BLaER1 (cell line): ENCODE results near the gene DUOXA1.
"Not testable (repeated sequence)": the region's sequence is repeated elsewhere in the genome, so short reads cannot be mapped to it uniquely, and the experiment has no call there.

ENCODE experiments used
- H3K27ac ChIP-seq: shearing (Covaris generic); formaldehyde crosslinking; 2 replicates; pipeline ENCODE4 v1.8.1; 2022
- H3K27me3 ChIP-seq: shearing (Covaris generic); formaldehyde crosslinking; 2 replicates; pipeline ENCODE4 v1.8.1; 2022
- H3K36me3 ChIP-seq: shearing (Covaris generic); formaldehyde crosslinking; 2 replicates; pipeline ENCODE4 v1.8.1; 2022
- H3K4me1 ChIP-seq: shearing (Covaris generic); formaldehyde crosslinking; 2 replicates; pipeline ENCODE4 v1.8.1; 2022
- H3K4me2 ChIP-seq: shearing (Covaris generic); formaldehyde crosslinking; 2 replicates; pipeline ENCODE4 v1.8.1; 2022
- H3K4me3 ChIP-seq: shearing (Covaris generic); formaldehyde crosslinking; 2 replicates; pipeline ENCODE4 v1.8.1; 2022
- H3K9ac ChIP-seq: shearing (Covaris generic); formaldehyde crosslinking; 2 replicates; pipeline ENCODE4 v1.8.1; 2022
- H3K9me3 ChIP-seq: shearing (Covaris generic); formaldehyde crosslinking; 2 replicates; pipeline ENCODE4 v1.8.1; 2022
- H4K20me1 ChIP-seq: shearing (Covaris generic); formaldehyde crosslinking; 2 replicates; pipeline ENCODE4 v1.8.1; 2022
- Cebpa-rat ChIP-seq: shearing (Covaris generic); IDR thresholded peaks from 2 replicates; pipeline ENCODE4 v1.8.1; 2022

The DUOXA1 gene

DNA sequence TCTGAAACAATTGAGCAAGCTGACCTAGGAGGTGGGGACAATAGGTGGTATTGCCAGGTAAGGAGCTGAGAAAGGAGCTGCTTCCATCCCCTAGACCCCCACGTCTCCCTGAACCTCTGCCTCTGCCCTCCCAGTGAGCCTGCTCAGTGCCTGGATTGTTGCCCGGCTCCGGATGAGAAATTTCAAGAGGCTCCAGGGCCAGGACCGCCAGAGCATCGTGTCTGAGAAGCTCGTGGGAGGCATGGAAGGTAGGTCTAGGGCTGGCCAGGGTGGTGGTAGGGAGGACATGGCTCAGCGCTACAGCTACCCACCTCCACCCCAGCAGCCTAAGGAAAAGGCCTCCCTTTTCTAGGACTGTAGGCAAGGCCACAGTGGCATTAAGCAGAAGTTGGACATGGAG, 13.4 kb upstream of the DUOXA1 start:
- no peaks in the 10 kb centered on the region for H3K27me3 ChIP-seq

DNA sequence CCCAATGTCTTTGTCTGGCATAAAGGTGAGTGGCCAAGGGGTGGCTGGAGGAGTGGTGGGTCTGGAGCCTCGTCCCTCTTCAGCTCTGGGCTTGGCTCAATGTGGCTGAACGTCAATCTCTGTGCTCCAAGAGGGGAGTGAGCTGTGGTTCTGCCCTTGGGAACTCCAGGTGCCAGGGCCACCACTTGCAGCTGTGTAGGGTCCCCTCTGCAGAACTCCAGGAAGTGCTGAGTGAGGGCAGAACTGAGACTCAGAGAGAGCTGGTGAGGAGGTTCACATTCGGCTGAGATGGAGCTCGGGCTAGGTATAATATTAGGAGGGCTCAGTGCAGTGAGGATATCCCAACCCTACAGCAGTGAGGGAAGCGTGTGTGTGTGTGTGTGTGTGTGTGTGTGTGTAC, 11.7 kb upstream of the DUOXA1 start:
- Histone ChIP-seq H3K27me3 (no peaks in the 10 kb centered on the region), H3K9ac (no peak overlapping the region), H4K20me1 (no peaks in the 10 kb centered on the region), H3K4me3 (no peak overlapping the region), H3K36me3 (no peaks in the 10 kb centered on the region), H3K4me2 (peak overlapping the region; percentile 65), H3K4me1 (peaks cover 30% of the 10 kb centered on the region), H3K27ac (peak overlapping the region; percentile 46), H3K9me3 (no peaks in the 10 kb centered on the region)
- no peak for TF ChIP-seq Cebpa-rat

More for the DNA sequence above, 13.4 kb upstream of the DUOXA1 start:
- no peaks in the 10 kb centered on the region for H3K9me3 ChIP-seq
- H3K27ac ChIP-seq: no peak overlapping the region; the same call in 1 of the 2 replicates
- H3K36me3 ChIP-seq: no peaks in the 10 kb centered on the region
- H3K4me1 ChIP-seq: peaks cover 24% of the 10 kb centered on the region
- no peak overlapping the region for H3K9ac ChIP-seq
- H4K20me1 ChIP-seq: no peaks in the 10 kb centered on the region
- no peak overlapping the region for H3K4me3 ChIP-seq
- no peak for TF ChIP-seq Cebpa-rat
- H3K4me2 ChIP-seq: peak overlapping the region; percentile 65

DNA sequence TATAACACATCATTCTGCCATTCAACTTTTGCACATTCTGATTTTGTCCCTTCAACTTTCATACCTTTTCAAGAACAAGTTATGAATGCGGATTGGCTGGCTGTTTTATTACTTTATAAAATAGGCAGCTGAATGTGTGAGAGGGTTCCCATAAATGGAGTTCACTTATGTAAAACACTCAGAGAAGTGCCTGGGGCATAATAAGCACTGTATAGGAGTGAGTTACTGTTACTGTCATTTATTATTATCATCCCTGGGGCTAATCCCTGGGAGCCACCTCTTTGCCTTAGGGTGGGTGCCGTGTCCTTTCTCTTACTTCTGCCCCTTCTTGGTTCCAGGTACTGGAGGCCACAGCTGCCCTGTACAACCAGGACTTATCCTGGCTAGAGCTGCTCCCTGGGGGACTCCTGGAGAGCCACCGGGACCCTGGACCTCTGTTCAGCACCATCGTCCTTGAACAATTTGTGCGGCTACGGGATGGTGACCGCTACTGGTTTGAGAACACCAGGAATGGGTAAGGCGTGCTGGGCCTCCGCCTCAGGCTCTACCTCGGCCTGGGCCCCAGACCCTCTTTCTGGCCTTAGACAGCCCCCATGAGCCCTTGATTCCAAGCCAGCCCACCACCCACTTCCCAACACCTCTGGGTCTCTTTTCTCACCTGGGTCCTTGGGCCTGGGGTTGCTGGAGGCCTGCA, 11.0 kb upstream of the DUOXA1 start:
- no peak for TF ChIP-seq Cebpa-rat
- H3K4me2 ChIP-seq: peak overlapping the region; percentile 65; the same call in 1 of the 2 replicates
- 0 out of 2 replicates have a peak overlapping the region, but pooled peaks have one; percentile 46 for H3K27ac ChIP-seq
- H3K27me3 ChIP-seq: no peaks in the 10 kb centered on the region
- H3K9me3 ChIP-seq: no peaks in the 10 kb centered on the region
- H3K4me3 ChIP-seq: no peak overlapping the region
- H4K20me1 ChIP-seq: no peaks in the 10 kb centered on the region
- H3K9ac ChIP-seq: no peak overlapping the region
- H3K4me1 ChIP-seq: peaks cover 31% of the 10 kb centered on the region
- H3K36me3 ChIP-seq: no peaks in the 10 kb centered on the region

DNA sequence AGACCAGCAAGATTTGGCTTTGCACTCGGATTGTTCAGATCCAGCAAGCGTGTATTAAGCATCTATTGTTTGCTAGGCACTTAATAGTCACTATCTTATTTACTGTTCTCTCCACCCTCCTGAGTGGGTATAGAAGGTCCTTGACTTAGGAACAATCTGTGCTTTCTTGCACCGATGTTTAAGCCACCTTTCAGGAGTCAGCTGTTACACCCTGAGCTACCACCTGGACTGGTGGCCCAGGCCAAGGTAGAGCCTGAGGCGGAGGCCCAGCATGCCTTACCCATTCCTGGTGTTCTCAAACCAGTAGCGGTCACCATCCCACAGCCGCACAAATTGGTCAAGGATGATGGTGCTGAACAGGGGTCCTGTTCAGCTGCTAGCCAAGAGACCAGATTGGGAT, 10.1 kb upstream of the DUOXA1 start:
- no peaks in the 10 kb centered on the region for H4K20me1 ChIP-seq
- H3K27ac ChIP-seq: no peak overlapping the region
- 0 out of 2 replicates have a peak, but pooled peaks cover 2% of the 10 kb centered on the region for H3K27me3 ChIP-seq
- peaks cover 6% of the 10 kb centered on the region; the same call in 1 of the 2 replicates for H3K9me3 ChIP-seq
- no peak overlapping the region for H3K4me3 ChIP-seq
- peaks cover 31% of the 10 kb centered on the region for H3K4me1 ChIP-seq
- no peak overlapping the region for H3K9ac ChIP-seq
- TF ChIP-seq Cebpa-rat: no peak
- H3K36me3 ChIP-seq: no peaks in the 10 kb centered on the region
- no peak overlapping the region for H3K4me2 ChIP-seq

DNA sequence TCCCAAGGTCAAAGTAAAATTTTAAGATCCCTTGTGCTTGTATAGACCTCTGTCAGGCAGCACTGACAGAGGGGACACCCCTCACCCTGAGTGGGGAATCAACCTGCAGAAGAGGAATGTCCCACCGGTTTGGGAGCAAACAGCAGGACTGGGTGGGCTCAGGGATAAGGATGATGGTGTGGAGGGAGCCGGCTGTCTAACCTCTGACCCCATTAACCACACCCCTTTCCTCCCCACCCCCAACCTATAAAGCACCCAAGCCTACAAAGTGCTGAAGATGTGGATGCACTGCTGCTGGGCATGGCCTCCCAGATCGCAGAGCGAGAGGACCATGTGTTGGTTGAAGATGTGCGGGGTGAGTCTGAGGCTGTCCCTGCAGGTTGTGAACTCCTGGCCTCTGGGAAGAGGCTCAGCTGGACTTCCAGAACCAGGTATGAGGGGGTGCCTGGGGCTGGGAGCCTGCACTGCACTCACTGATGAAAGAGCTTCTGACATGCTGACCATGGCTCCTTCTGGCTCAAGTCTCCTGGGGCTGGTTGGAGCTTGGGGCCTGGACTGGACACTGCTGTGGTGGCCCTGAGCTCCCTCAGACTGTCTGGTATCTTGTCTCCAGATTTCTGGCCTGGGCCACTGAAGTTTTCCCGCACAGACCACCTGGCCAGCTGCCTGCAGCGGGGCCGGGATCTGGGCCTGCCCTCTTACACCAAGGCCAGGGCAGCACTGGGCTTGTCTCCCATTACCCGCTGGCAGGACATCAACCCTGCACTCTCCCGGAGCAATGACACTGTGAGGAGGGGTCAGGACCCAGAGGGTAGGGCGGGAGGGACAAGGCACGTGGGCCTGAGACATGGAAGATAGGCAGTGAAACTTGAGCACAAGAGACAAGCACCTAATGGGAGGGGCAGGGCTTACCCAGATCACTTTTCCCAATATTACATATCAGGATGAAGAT, 9.4 kb upstream of the DUOXA1 start:
- Histone ChIP-seq H3K4me2 (no peak overlapping the region), H3K9me3 (peaks cover 6% of the 10 kb centered on the region; the same call in 1 of the 2 replicates), H3K4me3 (no peak overlapping the region), H3K4me1 (peaks cover 31% of the 10 kb centered on the region), H3K36me3 (no peaks in the 10 kb centered on the region), H3K27ac (no peak overlapping the region), H4K20me1 (no peaks in the 10 kb centered on the region), H3K27me3 (0 out of 2 replicates have a peak, but pooled peaks cover 4% of the 10 kb centered on the region), H3K9ac (no peak overlapping the region)
- TF ChIP-seq Cebpa-rat: no peak

DNA sequence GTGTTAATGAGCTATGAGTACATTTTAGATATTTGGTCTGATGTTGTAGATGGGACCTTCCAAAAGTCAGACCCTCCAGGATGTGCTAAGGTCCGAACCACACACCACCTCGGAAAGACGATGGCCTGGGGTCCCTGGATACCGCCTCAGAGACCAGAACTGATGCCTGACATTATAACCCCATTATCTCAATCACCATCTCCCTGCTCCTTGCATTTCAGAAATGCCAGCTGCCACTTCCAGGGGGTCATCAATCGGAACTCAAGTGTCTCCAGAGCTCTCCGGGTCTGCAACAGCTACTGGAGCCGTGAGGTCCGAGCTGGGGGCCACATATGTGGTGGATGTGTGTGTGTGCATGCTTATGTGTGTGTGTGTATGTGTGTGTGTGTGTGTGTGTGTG, 8.0 kb upstream of the DUOXA1 start:
- Histone ChIP-seq H3K9me3 (peaks cover 6% of the 10 kb centered on the region; the same call in 1 of the 2 replicates), H3K36me3 (no peaks in the 10 kb centered on the region), H3K9ac (no peak overlapping the region), H3K27me3 (0 out of 2 replicates have a peak, but pooled peaks cover 4% of the 10 kb centered on the region), H3K4me2 (no peak overlapping the region), H3K4me1 (peaks cover 25% of the 10 kb centered on the region), H4K20me1 (no peaks in the 10 kb centered on the region), H3K4me3 (no peak overlapping the region), H3K27ac (no peak overlapping the region)
- TF ChIP-seq Cebpa-rat: no peak

DNA sequence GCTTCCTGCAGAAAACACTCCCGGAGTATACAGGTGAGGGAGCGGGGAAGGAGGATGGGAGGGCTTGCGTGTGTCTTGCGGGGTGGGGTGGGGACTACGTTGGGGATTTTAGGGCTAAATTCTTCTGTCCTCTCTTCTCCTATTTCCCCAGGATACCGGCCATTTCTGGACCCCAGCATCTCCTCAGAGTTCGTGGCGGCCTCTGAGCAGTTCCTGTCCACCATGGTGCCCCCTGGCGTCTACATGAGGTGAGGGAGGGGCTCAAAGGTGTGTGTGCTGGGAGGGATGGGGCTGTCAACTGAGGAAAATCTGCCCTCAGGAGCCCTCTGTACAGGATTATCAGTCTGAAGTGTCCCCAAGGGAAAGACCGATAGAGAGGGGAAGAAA, 6.7 kb upstream of the DUOXA1 start:
- TF ChIP-seq Cebpa-rat: no peak
- Histone ChIP-seq H3K4me2 (peak overlapping the region; percentile 28; the same call in 1 of the 2 replicates), H3K27me3 (0 out of 2 replicates have a peak, but pooled peaks cover 4% of the 10 kb centered on the region)

DNA sequence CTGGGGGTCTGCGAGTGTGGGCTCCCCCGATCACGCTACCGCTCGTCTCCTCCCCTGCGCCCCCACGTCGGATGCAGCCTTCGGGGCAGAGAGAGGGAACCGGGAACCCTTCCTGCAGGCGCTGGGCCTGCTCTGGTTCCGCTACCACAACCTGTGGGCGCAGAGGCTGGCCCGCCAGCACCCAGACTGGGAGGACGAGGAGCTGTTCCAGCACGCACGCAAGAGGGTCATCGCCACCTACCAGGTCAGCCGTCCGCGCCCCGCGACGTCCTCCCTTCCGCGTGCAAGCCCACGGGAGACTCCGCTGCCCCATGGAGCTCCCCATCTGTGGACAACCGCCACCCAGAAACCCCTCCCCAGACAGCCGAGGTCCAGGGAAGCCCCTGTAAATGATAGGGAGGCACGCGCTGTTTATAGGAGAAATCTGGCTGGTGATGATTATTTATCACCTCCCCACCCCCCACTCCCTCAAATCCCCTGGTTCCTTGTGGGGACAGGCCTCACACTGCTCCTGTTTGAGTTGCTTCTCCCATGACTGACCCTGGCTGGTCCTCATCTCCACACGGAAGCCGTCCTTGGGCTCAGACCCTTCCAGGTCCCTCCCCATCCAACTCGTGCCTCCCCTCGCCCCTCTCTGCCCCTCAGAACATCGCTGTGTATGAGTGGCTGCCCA, 6.2 kb upstream of the DUOXA1 start:
- H3K27me3 ChIP-seq, H3K9ac ChIP-seq, H3K9me3 ChIP-seq, H3K27ac ChIP-seq, H3K36me3 ChIP-seq, H3K4me1 ChIP-seq, H4K20me1 ChIP-seq, H3K4me3 ChIP-seq: not testable (repeated sequence)
- 0 out of 2 replicates have a peak overlapping the region, but pooled peaks have one; percentile 28 for H3K4me2 ChIP-seq

More for the DNA sequence above, 6.7 kb upstream of the DUOXA1 start:
- no peak overlapping the region for H3K27ac ChIP-seq
- H3K36me3 ChIP-seq: no peaks in the 10 kb centered on the region
- no peaks in the 10 kb centered on the region for H4K20me1 ChIP-seq
- H3K9me3 ChIP-seq: peaks cover 6% of the 10 kb centered on the region; the same call in 1 of the 2 replicates
- H3K9ac ChIP-seq: no peak overlapping the region
- no peak overlapping the region for H3K4me3 ChIP-seq
- H3K4me1 ChIP-seq: peaks cover 12% of the 10 kb centered on the region
